HepG2 (cell line): ENCODE results near the gene MEIS1. TPM values are rescaled to one million over a fixed set of nuclear protein-coding genes. Genes with fewer than 3 reads are reported as not detected.

Source experiments
- AHR ChIP-seq: IDR thresholded peaks from 2 replicates; pipeline ENCODE4 v1.6.1; 2018; ENCODE audit warnings: missing genetic modification reagents, missing compliant biosample characterization
- ATF6 ChIP-seq: sonication (generic); formaldehyde crosslinking; conservative IDR thresholded peaks from 2 replicates; pipeline ENCODE4 v1.4.0; 2020; ENCODE audit warnings: missing genetic modification reagents
- DNMT1 ChIP-seq: sonication (generic); formaldehyde crosslinking; IDR thresholded peaks from 2 replicates; pipeline ENCODE4 v1.5.1; 2020; ENCODE audit warnings: mild to moderate bottlenecking, missing genetic modification reagents
- ELF1 ChIP-seq: sonication (generic); formaldehyde crosslinking; IDR thresholded peaks from 2 replicates; pipeline ENCODE4 v1.4.0; 2020; ENCODE audit warnings: missing genetic modification reagents
- HIVEP1 ChIP-seq: sonication (generic); formaldehyde crosslinking; IDR thresholded peaks from 2 replicates; pipeline ENCODE4 v1.4.0; 2020; ENCODE audit warnings: mild to moderate bottlenecking, missing genetic modification reagents
- NONO ChIP-seq, 2 experiments: fragments of 450-650 bp in 1 of 2; sonication (generic) in 1 of 2; formaldehyde crosslinking in 1 of 2; IDR thresholded peaks in 1 of 2; conservative IDR thresholded peaks in 1 of 2; 2 replicates each; pipeline versions ENCODE4 v1.6.1 to v1.8.0; 2017 to 2022; ENCODE audit warnings: mild to moderate bottlenecking in 1 of 2, missing genetic modification reagents in 1 of 2, moderate library complexity in 1 of 2
- PITX1 ChIP-seq: sonication (generic); formaldehyde crosslinking; IDR thresholded peaks from 2 replicates; pipeline ENCODE4 v1.5.1; 2020; ENCODE audit warnings: mild to moderate bottlenecking, missing genetic modification reagents
- POGZ ChIP-seq: sonication (generic); formaldehyde crosslinking; IDR thresholded peaks from 2 replicates; pipeline ENCODE4 v1.4.0; 2020; ENCODE audit warnings: mild to moderate bottlenecking, missing genetic modification reagents
- POLR2A ChIP-seq, 2 experiments: IDR thresholded peaks; 2 replicates each; pipeline ENCODE4 v1.6.1; 2011; ENCODE audit warnings: low read depth in 2 of 2, low read length in 2 of 2, mild to moderate bottlenecking in 1 of 2, moderate library complexity in 1 of 2; ENCODE audit not compliant: insufficient read depth in 1 of 2
- PRPF4 ChIP-seq: fragments of 200-400 bp; formaldehyde crosslinking; IDR thresholded peaks from 2 replicates; pipeline ENCODE4 v1.6.1; 2016; ENCODE audit warnings: low read length, low read depth; ENCODE audit not compliant: poor library complexity, severe bottlenecking
- STAT6 ChIP-seq: sonication (generic); formaldehyde crosslinking; IDR thresholded peaks from 2 replicates; pipeline ENCODE4 v1.4.0; 2020; ENCODE audit warnings: missing genetic modification reagents, mild to moderate bottlenecking, borderline replicate concordance
- TEAD2 ChIP-seq: sonication (generic); formaldehyde crosslinking; IDR thresholded peaks from 2 replicates; pipeline ENCODE4 v1.9.0; 2021; ENCODE audit warnings: missing genetic modification reagents
- YEATS4 ChIP-seq: sonication (generic); formaldehyde crosslinking; IDR thresholded peaks from 2 replicates; pipeline ENCODE4 v1.4.0; 2020; ENCODE audit warnings: missing genetic modification reagents, borderline replicate concordance
- YY1 ChIP-seq: IDR thresholded peaks from 2 replicates; pipeline ENCODE4 v1.6.1; 2011; ENCODE audit warnings: low read length, low read depth, moderate library complexity, mild to moderate bottlenecking; ENCODE audit not compliant: insufficient read depth, insufficient replicate concordance
- ZBTB33 ChIP-seq: sonication (generic); formaldehyde crosslinking; IDR thresholded peaks from 2 replicates; pipeline ENCODE4 v1.4.0; 2020; ENCODE audit warnings: missing genetic modification reagents
- ZFP36 ChIP-seq: fragments of 150-350 bp; IDR thresholded peaks from 2 replicates; pipeline ENCODE4 v1.6.1; 2018; ENCODE audit warnings: borderline replicate concordance, low read length, low read depth; ENCODE audit not compliant: partially characterized antibody
- ZNF687 ChIP-seq: sonication (generic); formaldehyde crosslinking; IDR thresholded peaks from 2 replicates; pipeline ENCODE4 v1.5.1; 2020; ENCODE audit warnings: mild to moderate bottlenecking, missing genetic modification reagents, moderate library complexity
- polyA plus RNA-seq, 8 experiments: library from polyadenylated mRNA; depleted of rRNA in 3 of 8; stranded (reverse) in 7 of 8; unstranded in 1 of 8; fragments of >200 nt; fragmentation: Illumina TruSeq in 4 of 8; extraction: Trizol in 4 of 8; gene quantifications; 2 replicates each; pipeline versions ENCODE4 v1.2.1 to v1.2.3, GENCODE V29; 2011 to 2016; ENCODE audit warnings: low read depth in 4 of 8, missing spikeins in 1 of 8, mixed read lengths in 1 of 8; ENCODE audit not compliant: insufficient read depth in 1 of 8
- total RNA-seq, 5 experiments: library from RNA; depleted of rRNA; stranded (reverse); fragments of >200 nt; fragmentation: Illumina TruSeq; extraction: Trizol; gene quantifications; 2 replicates each; pipeline ENCODE4 v1.2.3, GENCODE V29; 2016; ENCODE audit warnings: low read depth in 1 of 5

MEIS1 gene
- total and polyA plus RNA-seq, 2 of the 13 experiments (the other 11 are each of a cell fraction or from before 2014, with no cell fraction given) = 3.8 to 6.0 TPM

GRCh38 chr2:66434679-66435548 is at the start of gene MEIS1 (continued):
- TF ChIP-seq ZNF687 (CRISPR knock-in tag) (peak; percentile 71), ELF1 (peak; percentile 100), AHR (CRISPR knock-in tag) (peak; percentile 91), STAT6 (CRISPR knock-in tag) (peak; percentile 41; the same call in 1 of the 2 replicates), HIVEP1 (CRISPR knock-in tag) (peak; percentile 65; the same call in 1 of the 2 replicates), DNMT1 (CRISPR knock-in tag) (0 out of 2 replicates have a peak, but pooled peaks have one; percentile 63), ATF6 (CRISPR knock-in tag) (0 out of 2 replicates have a peak, but pooled peaks have one; percentile 62), YY1 (peak; percentile 90), YEATS4 (CRISPR knock-in tag) (peak; percentile 89), PITX1 (peak; percentile 77; the same call in 1 of the 2 replicates), POGZ (CRISPR knock-in tag) (peak; percentile 97), TEAD2 (0 out of 2 replicates have a peak, but pooled peaks have one; percentile 80), PRPF4 (no peak), ZFP36 (peak; percentile 45), POLR2A (IDR thresholded peaks at IDR 0.05; ENCODE audit: insufficient read depth in 1 of 2, low read depth in 2 of 2, low read length in 2 of 2) (peak; percentile 95 to 96), NONO (IDR thresholded peaks at IDR 0.05) (no peak), NONO (CRISPR knock-in tag; conservative IDR thresholded peaks at IDR 0.05) (peak; percentile 96), ZBTB33 (CRISPR knock-in tag) (peak; percentile 96)
